Lower leg skin (tissue), 4 donors: Measurements from ENCODE around the gene LIFR. TPM values are rescaled to one million over a fixed set of nuclear protein-coding genes. Genes with fewer than 3 reads are reported as not detected.

ENCODE experiments used
- DNase-seq, 2 donors: peaks; one replicate each; pipeline ENCODE4 v3.0.0-alpha.2; 2019; ENCODE audit warnings: low spot score in 2 of 2
- H3K4me3 ChIP-seq: fragments of 200-600 bp; sonication (generic); 2 replicates; pipeline ENCODE4 v1.5.1; 2017; ENCODE audit warnings: mild to moderate bottlenecking, low read depth; ENCODE audit not compliant: poor library complexity, severe bottlenecking
- POLR2A ChIP-seq, 2 donors: fragments of 450-650 bp; IDR thresholded peaks; one replicate each; pipeline ENCODE4 v1.6.1; 2016 to 2017; ENCODE audit warnings: antibody characterized with exemption in 2 of 2, mild to moderate bottlenecking in 1 of 2, moderate library complexity in 1 of 2
- WGBS, 2 donors: methylation state at CpG; one replicate each; pipeline ENCODE4 v1.1.5; 2018; 5-methylcytosine and 5-hydroxymethylcytosine counted together
- intact Hi-C: fragments of 100-400 bp; cut with DNase I; formaldehyde crosslinking; loops from one replicate; pipeline ENCODE4 v1.15.0; 2023; ENCODE audit warnings: low total_unique reads
- total RNA-seq, 4 donors: library from RNA; depleted of rRNA; stranded (reverse); fragments of >200 nt; gene quantifications; one replicate each; pipeline ENCODE4 v1.1.0, GENCODE V29; 2016
- TF ChIP-seq, protein P1 (sequence below), 3 donors: fragments of 450-650 bp; IDR thresholded peaks; one replicate each; pipeline ENCODE4 v1.5.1; 2016; ENCODE audit warnings: antibody characterized with exemption in 3 of 3, mild to moderate bottlenecking in 3 of 3, moderate library complexity in 2 of 3

The LIFR gene
- total RNA-seq, 4 donors from 2014 or later = 28.3 to 70.6 (median 42.1) TPM

DNA sequence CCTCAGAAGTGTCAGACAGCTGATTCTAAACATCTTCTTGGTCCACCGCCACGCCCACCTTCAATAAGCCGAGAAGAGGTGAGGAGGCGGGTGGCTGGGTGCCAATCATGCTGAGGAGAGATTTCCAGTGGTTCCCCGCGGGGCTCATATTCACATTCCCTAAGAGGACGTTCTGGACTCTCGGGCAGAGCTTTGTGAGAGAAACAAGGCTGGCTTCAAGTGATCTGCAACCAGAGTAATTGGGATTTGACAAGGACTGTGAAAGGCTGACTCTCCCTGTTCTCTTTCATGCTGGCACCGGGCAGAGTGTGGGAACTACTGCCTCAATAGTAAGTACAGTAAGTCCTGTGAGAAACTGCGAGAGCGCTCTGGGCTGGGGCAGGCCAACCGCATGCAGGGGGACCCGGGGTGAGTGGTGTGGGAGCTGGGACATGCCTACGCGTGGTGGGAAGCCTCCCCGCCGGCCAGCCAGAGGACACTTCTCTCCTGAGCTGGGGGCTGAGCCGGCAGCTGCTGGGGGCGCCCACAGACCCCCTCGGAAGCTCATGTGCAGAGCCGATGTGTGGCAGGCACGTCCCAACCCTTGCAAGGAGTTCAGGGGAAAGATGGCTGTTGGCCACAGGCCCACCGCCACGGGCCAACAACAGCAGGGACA lies 110.9 kb downstream of the LIFR start:
- TF ChIP-seq, protein P1, sequence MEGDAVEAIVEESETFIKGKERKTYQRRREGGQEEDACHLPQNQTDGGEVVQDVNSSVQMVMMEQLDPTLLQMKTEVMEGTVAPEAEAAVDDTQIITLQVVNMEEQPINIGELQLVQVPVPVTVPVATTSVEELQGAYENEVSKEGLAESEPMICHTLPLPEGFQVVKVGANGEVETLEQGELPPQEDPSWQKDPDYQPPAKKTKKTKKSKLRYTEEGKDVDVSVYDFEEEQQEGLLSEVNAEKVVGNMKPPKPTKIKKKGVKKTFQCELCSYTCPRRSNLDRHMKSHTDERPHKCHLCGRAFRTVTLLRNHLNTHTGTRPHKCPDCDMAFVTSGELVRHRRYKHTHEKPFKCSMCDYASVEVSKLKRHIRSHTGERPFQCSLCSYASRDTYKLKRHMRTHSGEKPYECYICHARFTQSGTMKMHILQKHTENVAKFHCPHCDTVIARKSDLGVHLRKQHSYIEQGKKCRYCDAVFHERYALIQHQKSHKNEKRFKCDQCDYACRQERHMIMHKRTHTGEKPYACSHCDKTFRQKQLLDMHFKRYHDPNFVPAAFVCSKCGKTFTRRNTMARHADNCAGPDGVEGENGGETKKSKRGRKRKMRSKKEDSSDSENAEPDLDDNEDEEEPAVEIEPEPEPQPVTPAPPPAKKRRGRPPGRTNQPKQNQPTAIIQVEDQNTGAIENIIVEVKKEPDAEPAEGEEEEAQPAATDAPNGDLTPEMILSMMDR (IDR thresholded peaks at IDR 0.05) = no peak
- no peak for TF ChIP-seq POLR2A (IDR thresholded peaks at IDR 0.05)
- intact Hi-C loops = loop anchor here (10.0 kb wide), 1 partner anchor 359 kb away; no protein-coding TSS in a partner anchor
- 52 to 77% methylated on average over 20 to 24 of the region's 24 CpGs for WGBS, 2 donors
- H3K4me3 ChIP-seq = no peak overlapping the region
- peak in 1 of 2 donors; percentile 81 for DNase-seq

DNA sequence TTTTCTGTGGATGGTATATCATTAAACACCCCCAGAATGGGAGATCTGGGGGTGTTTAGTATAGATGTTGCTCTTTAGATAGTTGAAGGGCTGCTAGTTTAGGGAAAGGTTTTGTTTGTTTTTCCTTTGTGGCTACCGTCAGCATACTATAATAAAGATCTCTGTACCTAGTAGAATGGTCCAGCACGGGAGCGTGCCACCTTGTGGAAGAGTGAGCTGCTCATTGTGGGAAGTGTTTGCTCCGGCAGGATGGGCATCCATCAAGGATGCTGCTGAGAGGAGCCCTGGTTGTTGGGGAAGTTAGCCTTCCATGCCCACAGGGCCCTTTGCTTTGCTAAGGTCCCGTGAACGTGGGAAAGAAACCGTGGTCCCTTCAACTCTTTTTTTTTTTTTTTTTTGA lies 113.1 kb downstream of the LIFR start:
- no peak for DNase-seq
- no peak for TF ChIP-seq POLR2A (IDR thresholded peaks at IDR 0.05)
- TF ChIP-seq, protein P1 (IDR thresholded peaks at IDR 0.05) = no peak
- 83 to 92% methylated on average over 7 of the region's 7 CpGs for WGBS, 2 donors
- intact Hi-C loops = loop anchor here (10.0 kb wide), 1 partner anchor 361 kb away; no protein-coding TSS in a partner anchor
- H3K4me3 ChIP-seq = no peak overlapping the region

DNA sequence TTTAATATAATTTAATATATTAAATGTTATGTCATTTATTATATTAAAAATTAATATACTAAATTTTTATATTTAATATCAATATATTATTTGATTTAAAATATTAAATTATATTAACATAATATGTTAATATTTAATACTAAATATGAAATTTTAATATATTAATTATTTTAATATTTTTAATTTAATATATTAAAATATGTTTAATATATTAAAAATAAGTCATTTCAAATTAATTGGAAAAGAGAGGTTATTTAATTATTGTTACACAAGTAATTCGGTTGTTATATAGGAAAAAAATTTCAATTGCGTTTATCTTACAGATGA lies 114.2 kb downstream of the LIFR start:
- intact Hi-C loops = loop anchor here (10.0 kb wide), 1 partner anchor 363 kb away; no protein-coding TSS in a partner anchor
- 91 to 94% methylated on average over 2 of the region's 2 CpGs for WGBS, 2 donors
- TF ChIP-seq, protein P1 (IDR thresholded peaks at IDR 0.05) = no peak
- no peak for TF ChIP-seq POLR2A (IDR thresholded peaks at IDR 0.05)

DNA sequence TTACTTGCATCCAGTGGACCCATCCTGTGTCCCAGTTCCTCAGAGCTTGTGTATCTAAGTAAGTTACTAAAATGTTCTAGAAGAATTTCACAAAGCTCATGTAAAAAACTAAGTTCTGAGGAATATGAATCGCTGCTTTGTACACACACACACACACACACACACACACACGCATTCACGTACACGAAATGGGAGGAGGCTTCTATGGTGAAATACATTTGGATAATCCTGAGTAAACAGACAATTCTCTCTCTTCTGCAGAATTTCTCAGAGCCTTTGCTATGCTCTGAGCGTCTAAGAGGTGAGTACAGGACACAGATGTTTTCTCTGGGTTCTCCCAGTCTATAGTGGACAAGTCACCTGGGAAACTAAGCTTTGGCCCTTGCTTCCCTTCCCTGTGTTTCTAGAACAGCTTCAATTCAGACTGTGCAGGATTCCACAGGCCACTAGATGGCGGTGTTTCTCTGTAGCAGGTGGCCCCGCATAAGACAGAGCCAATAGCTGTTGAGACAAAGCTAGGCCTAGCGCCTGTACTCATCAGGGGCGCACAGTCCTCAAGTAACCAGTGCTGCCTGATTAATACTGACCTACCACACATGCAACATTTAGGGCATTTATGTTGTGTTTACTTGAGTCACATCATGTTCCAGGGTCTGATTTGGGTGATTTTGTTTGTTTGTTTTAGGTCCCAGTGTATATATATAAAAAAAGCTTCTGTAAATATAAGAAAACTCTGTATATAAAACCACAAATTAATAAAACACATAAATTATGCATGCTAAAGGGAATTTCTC lies 114.8 kb downstream of the LIFR start:
- H3K4me3 ChIP-seq = no peak overlapping the region
- WGBS, 2 donors = 16% methylated on average over 9 of the region's 9 CpGs
- intact Hi-C loops = loop anchor here (10.0 kb wide), 1 partner anchor 363 kb away; no protein-coding TSS in a partner anchor
- TF ChIP-seq, protein P1 (IDR thresholded peaks at IDR 0.05) = peak in 1 of 3 donors; percentile 67
- no peak for TF ChIP-seq POLR2A (IDR thresholded peaks at IDR 0.05)
- DNase-seq = peak; percentile 82 to 97

More for the DNA sequence above, 114.2 kb downstream of the LIFR start:
- H3K4me3 ChIP-seq = no peak overlapping the region
- DNase-seq = no peak

DNA sequence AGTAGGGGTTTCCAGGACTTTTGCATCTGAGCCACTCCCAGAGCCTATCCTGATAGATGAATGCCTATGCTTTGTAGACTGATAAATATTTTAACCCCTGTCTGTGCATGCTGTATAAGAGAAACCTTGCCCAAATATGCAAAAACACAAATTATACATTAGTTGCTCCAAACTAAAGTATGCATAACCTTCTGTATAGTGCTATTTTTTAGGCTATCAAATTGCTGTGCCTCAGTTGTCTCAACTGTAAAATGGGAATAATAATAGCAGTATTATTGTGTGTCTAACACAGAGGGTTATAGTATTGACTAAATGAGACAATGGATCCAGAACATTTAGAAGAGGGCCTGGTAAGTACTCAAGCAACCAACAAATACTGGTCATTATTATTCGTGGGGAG lies 117.7 kb downstream of the LIFR start:
- H3K4me3 ChIP-seq = no peak overlapping the region
- intact Hi-C loops = loop anchor here (10.0 kb wide), 1 partner anchor 486 kb away; no protein-coding TSS in a partner anchor
- TF ChIP-seq, protein P1 (IDR thresholded peaks at IDR 0.05) = no peak
- TF ChIP-seq POLR2A (IDR thresholded peaks at IDR 0.05) = no peak
- no peak for DNase-seq
- WGBS, 2 donors = 97 to 100% methylated on average over 1 of the region's 1 CpG
